HuH-7.5 (cell line): ENCODE data around the gene ERC2.

Experiments
- DNase-seq: peaks from one replicate; pipeline ENCODE4 v3.0.0; 2011; ENCODE audit warnings: low spot score

Gene ERC2

DNA sequence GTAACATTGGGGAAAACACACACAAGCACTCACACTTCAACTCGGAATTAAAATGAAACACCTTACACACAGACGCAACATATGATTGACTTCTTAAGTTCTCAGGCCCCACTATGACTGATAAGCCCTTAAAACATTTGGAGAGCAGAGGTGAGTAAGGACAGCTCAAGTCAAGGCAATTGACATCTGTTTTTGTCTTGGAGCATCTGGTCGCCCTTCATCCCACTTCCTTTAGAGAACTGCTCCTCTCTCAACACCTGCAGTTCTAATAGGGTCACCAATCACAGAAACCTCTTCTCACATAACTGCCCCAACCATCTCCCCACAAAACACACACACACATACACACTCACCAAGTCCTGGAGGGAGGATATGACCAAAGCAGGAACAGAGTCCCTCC is 43.4 kb downstream of the ERC2 start:
- no peak for DNase-seq

DNA sequence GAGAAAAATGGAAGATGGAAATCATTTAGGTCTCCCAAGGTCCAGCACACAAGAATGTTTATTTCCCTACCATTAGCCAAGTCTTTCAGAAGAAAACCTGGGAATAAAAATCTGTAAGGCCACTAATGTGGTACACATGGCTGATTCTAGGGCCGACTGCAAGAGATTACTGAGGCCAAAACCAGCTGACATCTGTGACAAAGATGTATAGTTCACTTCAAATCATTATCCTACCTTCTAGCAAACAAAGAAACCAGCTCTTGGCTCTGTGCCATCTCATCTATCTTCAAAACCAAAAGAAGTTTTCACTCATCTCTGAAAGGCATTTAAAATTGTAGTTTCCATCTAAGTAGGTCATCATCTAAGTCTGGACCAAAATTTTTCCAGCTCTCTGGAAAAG is 43.9 kb downstream of the ERC2 start:
- no peak for DNase-seq

- DNase-seq = no peak
Observed at GRCh38 chr3:56423661-56424099, 44.6 kb downstream of the ERC2 start.

- no peak for DNase-seq
Observed at GRCh38 chr3:56422316-56422715, 46.0 kb downstream of the ERC2 start.

DNA sequence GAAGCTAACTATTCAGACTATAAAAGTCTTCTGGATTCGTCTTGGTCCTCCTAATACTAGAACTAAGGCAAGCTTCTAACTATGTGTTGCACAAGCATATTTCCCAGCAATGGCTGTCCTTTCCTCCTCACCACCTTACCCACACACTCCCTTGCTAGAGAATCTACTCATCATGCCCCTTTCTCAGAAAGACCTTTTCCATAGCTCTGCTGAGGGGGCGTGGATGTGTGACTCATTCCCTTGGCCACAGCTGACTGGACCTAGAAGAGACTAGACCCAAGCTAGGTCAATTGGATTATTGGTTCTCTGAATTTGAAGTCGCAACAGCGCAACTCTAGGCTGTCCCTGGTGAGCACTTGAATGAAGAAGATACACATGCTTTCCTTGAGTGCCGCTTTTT is 47.1 kb downstream of the ERC2 start:
- DNase-seq = no peak

DNA sequence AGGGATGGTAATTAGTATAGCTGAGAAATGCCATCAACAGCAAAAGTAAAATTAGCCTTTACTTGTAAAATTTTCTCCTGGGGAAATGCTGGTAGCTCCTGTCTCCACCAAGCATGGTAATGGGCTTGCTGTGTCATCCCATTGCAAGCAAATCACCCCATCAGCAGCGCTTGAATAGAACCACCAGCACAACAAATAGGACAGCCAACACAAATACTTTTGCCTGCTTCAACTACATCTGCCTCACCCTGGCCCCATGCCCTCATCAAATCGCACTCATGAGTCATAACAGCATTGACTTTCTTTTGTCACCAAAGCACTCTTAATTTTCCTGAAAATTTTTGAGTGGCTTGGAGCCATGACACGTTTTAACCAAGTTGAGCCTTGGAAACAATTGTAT is 52.6 kb downstream of the ERC2 start:
- no peak for DNase-seq

DNA sequence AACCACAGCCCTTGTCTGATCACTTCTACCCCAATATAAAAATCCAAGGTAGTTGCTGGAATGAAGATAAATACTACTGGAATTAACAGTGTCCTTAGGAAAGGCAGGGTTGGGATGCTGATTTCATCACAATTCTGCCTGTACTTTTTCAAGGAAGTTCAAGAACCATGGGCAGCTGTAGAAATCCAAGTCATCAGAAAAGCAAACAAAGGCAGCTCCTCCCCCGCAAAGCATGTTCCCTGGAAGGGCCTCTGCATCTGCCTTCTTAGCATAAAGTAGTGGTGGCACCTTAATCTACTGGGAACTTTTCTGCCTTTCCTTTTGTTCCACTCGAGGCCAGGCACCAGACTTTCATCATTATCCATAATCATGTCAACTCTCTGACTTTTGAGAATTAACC is 54.4 kb downstream of the ERC2 start:
- DNase-seq = no peak

GRCh38 chr3:56411166-56411565 is 57.1 kb downstream of the ERC2 start:
- DNase-seq = no peak

DNA sequence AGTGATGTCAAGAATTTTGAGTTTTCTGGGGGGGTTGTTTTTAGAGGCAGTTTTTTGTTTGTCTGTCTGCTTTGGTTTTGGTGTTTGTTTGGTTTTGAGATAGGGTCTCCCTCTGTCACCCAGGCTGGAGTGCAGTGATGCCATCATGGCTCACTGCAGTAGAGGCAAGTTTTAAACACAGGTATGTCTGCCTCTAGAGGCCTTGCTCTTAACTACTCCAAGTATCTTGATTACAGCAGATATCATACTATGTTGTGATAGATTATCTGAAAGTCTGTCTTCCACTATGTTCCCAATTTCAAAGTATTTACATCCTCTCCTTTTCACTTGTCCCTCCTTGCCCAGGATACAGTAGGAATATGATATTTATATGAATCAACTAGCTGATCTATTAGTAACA is 57.7 kb downstream of the ERC2 start:
- no peak for DNase-seq

- no peak for DNase-seq
Observed at GRCh38 chr3:56409790-56410189, 58.5 kb downstream of the ERC2 start.

GRCh38 chr3:56408761-56409196 is 59.5 kb downstream of the ERC2 start:
- DNase-seq = no peak

- DNase-seq = no peak
Observed at GRCh38 chr3:56406826-56407515, 61.3 kb downstream of the ERC2 start.

GRCh38 chr3:56404884-56405283 is 63.4 kb downstream of the ERC2 start:
- no peak for DNase-seq

GRCh38 chr3:56398659-56399058 is 69.6 kb downstream of the ERC2 start:
- DNase-seq = no peak

DNA sequence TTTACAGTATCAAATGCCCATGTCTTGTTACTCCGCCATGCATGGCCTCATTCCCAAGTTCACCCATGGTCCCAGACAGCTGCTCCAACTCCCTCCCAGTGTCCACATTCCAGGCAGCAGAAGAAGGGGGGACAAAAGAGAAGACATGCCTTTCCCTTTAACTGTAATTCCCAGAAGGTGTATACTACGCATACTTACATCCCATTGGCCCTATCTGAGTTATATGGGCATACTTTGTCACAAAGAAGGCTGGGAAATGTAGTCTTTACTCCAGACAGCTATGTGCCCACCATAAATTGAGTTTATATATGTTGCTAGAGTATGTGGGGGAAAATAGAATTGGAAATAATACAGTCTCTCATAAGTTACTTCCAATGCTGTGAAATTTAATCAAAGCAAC is 70.5 kb downstream of the ERC2 start:
- no peak for DNase-seq

GRCh38 chr3:56389183-56389830 is 79.0 kb downstream of the ERC2 start:
- DNase-seq = no peak

- no peak for DNase-seq
Observed at GRCh38 chr3:56383092-56383491, 85.2 kb downstream of the ERC2 start.

- DNase-seq = no peak
Observed at GRCh38 chr3:56379723-56380287, 88.5 kb downstream of the ERC2 start.

DNA sequence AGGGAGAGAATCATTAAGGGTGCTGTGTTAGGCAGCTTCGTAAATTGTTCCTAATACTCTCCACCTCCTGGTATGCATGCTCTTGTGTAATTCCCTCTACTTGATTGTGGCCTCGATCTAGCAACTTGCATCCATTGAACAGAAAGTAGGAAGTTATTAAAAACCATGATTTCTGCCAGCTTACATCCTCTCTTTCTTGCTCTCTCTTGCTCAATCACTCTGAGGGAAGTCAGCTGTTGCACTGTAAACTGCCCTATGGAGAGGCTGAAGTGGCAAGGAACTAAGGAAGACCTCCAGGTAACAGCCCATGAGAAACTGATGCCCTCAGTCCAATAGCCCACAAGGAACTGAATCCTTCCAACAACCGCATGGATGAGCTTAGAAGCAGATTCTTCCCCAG is 92.6 kb downstream of the ERC2 start:
- DNase-seq = no peak

DNA sequence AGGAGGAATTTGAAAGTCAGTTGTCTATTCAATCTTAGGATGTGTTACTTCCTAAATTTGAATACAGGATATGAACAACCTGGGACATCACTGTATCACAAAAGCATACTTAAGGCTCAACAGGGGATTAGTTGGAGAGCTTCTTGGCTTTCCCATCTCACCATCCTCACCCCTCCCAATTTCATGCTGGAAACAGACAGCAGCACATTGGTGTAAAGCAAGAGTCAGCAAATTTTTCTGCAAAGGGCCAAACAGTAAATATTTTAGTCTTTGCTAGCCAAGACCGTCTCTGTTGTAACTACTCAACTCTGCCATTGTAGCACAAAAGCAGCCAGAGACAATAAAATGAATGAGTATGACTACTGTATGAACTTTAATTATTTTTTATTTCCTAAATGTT is 94.9 kb downstream of the ERC2 start:
- no peak for DNase-seq

DNA sequence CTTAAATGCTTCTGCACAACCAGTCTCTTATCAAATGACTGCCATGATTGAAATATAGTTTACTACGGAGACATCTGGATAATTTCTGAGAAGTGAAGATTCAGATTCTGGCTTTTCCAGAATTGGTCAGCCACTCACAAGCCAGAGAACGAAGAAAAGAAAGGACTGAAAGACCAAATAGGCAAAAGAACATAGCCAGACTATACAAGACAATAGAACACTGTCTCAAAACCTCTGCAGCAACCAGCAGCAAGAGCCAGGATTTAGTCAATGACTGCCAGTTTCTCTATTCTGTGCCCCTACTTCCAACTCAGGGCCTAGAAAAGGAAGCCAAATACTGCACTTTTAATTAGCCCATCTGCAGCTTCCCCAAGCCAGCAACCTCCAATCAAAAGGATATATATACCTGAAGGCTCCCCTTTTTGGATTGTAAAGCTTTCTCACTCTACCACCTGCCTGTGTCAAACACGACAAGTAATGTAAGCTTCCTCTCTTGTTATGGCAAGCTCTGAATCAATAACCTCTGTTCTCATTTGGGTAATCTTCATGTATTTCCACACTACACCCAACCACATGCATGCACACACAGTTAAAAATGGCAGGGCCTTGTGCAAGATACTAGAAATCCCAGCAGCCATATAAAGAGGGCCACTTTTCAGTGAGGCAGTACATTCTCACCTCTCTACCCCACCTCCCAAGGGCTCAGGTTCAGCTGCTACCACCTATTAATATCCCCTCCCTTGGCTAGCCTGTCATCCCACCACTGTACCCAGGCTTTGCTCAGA is 97.1 kb downstream of the ERC2 start:
- no peak for DNase-seq

DNA sequence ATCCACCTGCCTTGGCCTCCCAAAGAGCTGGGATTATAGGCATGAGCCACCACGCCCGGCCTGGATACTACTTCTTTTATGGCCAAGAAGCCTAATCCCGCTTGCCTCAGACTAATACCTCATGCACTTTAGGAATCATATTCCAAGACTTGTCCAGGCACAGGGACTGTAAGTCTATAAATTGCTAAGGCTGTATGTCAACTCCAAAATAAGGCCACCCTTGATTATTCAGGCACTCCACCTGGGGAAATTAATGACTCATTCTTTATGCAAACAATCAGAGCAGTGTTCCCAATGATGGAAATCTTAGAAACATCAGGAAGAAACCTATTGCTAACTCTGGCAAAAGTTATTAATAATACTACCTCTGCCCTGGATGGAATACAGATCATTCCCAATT is 98.4 kb downstream of the ERC2 start:
- no peak for DNase-seq

DNA sequence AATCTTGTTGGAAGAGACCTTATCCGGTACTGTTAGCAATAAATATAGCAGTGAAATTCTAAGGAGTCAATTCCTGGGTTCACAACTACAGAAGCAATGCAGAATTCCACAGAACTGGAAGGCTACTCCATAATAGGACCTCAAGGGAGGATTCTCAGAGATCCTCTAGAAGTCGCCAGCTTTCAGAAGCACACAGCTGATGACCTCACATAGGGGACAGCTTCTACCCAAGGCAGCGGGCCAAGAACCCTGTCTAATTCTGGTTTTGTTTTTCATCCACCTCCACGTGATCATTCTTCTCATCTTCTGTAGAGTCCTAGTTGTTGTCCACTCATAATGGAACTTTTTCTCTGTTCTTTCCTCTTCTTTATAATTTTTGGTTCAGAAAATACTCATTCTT is 99.4 kb downstream of the ERC2 start:
- DNase-seq = no peak
